ENCODE results near the gene DYSF.
A peak's percentile ranks its signal among the peaks of the same experiment; 100 is the strongest.
"Not testable (repeated sequence)": the region's sequence is repeated elsewhere in the genome, so short reads cannot be mapped to it uniquely, and the experiment has no call there.

The DYSF gene

GRCh38 chr2:71472019-71472418 is 18.7 kb downstream of the DYSF start:
- no peak for DNase-seq (ENCODE audit: low spot score)

GRCh38 chr2:71473346-71474031 is 20.1 kb downstream of the DYSF start:
- DNase-seq (ENCODE audit: low spot score), result no peak

- DNase-seq (ENCODE audit: low spot score), result no peak
These were observed 20.9 kb downstream of the DYSF start for GRCh38 chr2:71474116-71474743.

GRCh38 chr2:71474744-71475397 is 21.5 kb downstream of the DYSF start:
- DNase-seq (ENCODE audit: low spot score), result no peak

GRCh38 chr2:71476495-71476894 is 23.1 kb downstream of the DYSF start:
- no peak for DNase-seq (ENCODE audit: low spot score)

GRCh38 chr2:71477231-71477691 is 23.9 kb downstream of the DYSF start:
- no peak for DNase-seq (ENCODE audit: low spot score)

GRCh38 chr2:71478806-71479205 is 25.4 kb downstream of the DYSF start:
- peak; percentile 5 for DNase-seq (ENCODE audit: low spot score)

- DNase-seq (ENCODE audit: low spot score), result peak; percentile 10
These were observed 25.9 kb downstream of the DYSF start for GRCh38 chr2:71479261-71479660.

GRCh38 chr2:71481111-71481510 is 27.8 kb downstream of the DYSF start:
- DNase-seq (ENCODE audit: low spot score), result peak; percentile 11

- DNase-seq (ENCODE audit: low spot score), result peak; percentile 27
These were observed 28.7 kb downstream of the DYSF start for GRCh38 chr2:71482055-71482454.

- peak; percentile 6 for DNase-seq (ENCODE audit: low spot score)
These were observed 29.9 kb downstream of the DYSF start for GRCh38 chr2:71483246-71483645.

GRCh38 chr2:71484354-71484753 is 31.0 kb downstream of the DYSF start:
- no peak for DNase-seq (ENCODE audit: low spot score)

- DNase-seq (ENCODE audit: low spot score), result no peak
These were observed 33.7 kb downstream of the DYSF start for GRCh38 chr2:71486881-71487640.

- DNase-seq (ENCODE audit: low spot score), result not testable (repeated sequence)
These were observed 38.2 kb downstream of the DYSF start for GRCh38 chr2:71491551-71491950.

- DNase-seq (ENCODE audit: low spot score), result no peak
These were observed 38.8 kb downstream of the DYSF start for GRCh38 chr2:71492112-71492511.

- no peak for DNase-seq (ENCODE audit: low spot score)
These were observed 40.7 kb downstream of the DYSF start for GRCh38 chr2:71494091-71494490.

- DNase-seq (ENCODE audit: low spot score), result no peak
These were observed 41.3 kb downstream of the DYSF start for GRCh38 chr2:71494523-71495155.

GRCh38 chr2:71496156-71496770 is 42.9 kb downstream of the DYSF start:
- no peak for DNase-seq (ENCODE audit: low spot score)

- DNase-seq (ENCODE audit: low spot score), result no peak
These were observed 44.9 kb downstream of the DYSF start for GRCh38 chr2:71498261-71498701.

GRCh38 chr2:71499691-71500090 is 46.3 kb downstream of the DYSF start:
- no peak for DNase-seq (ENCODE audit: low spot score)

GRCh38 chr2:71500426-71501079 is 47.2 kb downstream of the DYSF start:
- DNase-seq (ENCODE audit: low spot score), result no peak
